ENCODE data around the gene SIRT6.
"Not testable (repeated sequence)": the region's sequence is repeated elsewhere in the genome, so short reads cannot be mapped to it uniquely, and the experiment has no call there.

SIRT6 gene

GRCh38 chr19:4174895-4175668 is 7.3 kb downstream of the SIRT6 start:
- DNase-seq (ENCODE audit: low read depth, low spot score), result no peak

GRCh38 chr19:4174213-4174894 is 8.0 kb downstream of the SIRT6 start:
- no peak for DNase-seq (ENCODE audit: low read depth, low spot score)

- DNase-seq (ENCODE audit: low read depth, low spot score), result no peak
Observed at GRCh38 chr19:4173479-4174212, 8.7 kb downstream of the SIRT6 start.

- DNase-seq (ENCODE audit: low read depth, low spot score), result peak; percentile 82
Observed at GRCh38 chr19:4172861-4173473, 9.4 kb downstream of the SIRT6 start.

- no peak for DNase-seq (ENCODE audit: low read depth, low spot score)
Observed at GRCh38 chr19:4171676-4172075, 10.7 kb downstream of the SIRT6 start.

GRCh38 chr19:4164262-4164661 is 18.1 kb downstream of the SIRT6 start:
- DNase-seq (ENCODE audit: low read depth, low spot score), result no peak

- no peak for DNase-seq (ENCODE audit: low read depth, low spot score)
Observed at GRCh38 chr19:4161415-4162077, 20.8 kb downstream of the SIRT6 start.

GRCh38 chr19:4157971-4158370 is 24.4 kb downstream of the SIRT6 start:
- not testable (repeated sequence) for DNase-seq (ENCODE audit: low read depth, low spot score)

GRCh38 chr19:4157164-4157563 is 25.2 kb downstream of the SIRT6 start:
- no peak for DNase-seq (ENCODE audit: low read depth, low spot score)

- DNase-seq (ENCODE audit: low read depth, low spot score), result no peak
Observed at GRCh38 chr19:4154571-4155312, 27.6 kb downstream of the SIRT6 start.

GRCh38 chr19:4152241-4152998 is 29.9 kb downstream of the SIRT6 start:
- no peak for DNase-seq (ENCODE audit: low read depth, low spot score)

- no peak for DNase-seq (ENCODE audit: low read depth, low spot score)
Observed at GRCh38 chr19:4151623-4152022, 30.7 kb downstream of the SIRT6 start.

GRCh38 chr19:4149518-4150288 is 32.7 kb downstream of the SIRT6 start:
- no peak for DNase-seq (ENCODE audit: low read depth, low spot score)

GRCh38 chr19:4144666-4145249 is 37.6 kb downstream of the SIRT6 start:
- peak; percentile 32 for DNase-seq (ENCODE audit: low read depth, low spot score)

- not testable (repeated sequence) for DNase-seq (ENCODE audit: low read depth, low spot score)
Observed at GRCh38 chr19:4142916-4143315, 39.4 kb downstream of the SIRT6 start.

GRCh38 chr19:4140237-4140711 is 42.1 kb downstream of the SIRT6 start:
- DNase-seq (ENCODE audit: low read depth, low spot score), result peak; percentile 68

- peak; percentile 65 for DNase-seq (ENCODE audit: low read depth, low spot score)
Observed at GRCh38 chr19:4139614-4140236, 42.6 kb downstream of the SIRT6 start.

- DNase-seq (ENCODE audit: low read depth, low spot score), result no peak
Observed at GRCh38 chr19:4138445-4138844, 43.9 kb downstream of the SIRT6 start.

Data from astrocyte of the hippocampus (primary cell).